SK-N-SH treated with all-trans-retinoic acid at 6 μM for 48 hours (cell line): Measurements from ENCODE around the gene PLPPR5.

Source experiments
- ATAC-seq: fragments of 200-7000 bp; cut with Tn5 transposase; 3 replicates; pipeline ENCODE4 v1.9.1; 2020; ENCODE audit warnings: mild to moderate bottlenecking, moderate library complexity
- ARNTL ChIP-seq: fragments of 450-650 bp; formaldehyde crosslinking; IDR thresholded peaks from 2 replicates; pipeline ENCODE4 v1.5.0; 2020; ENCODE audit warnings: low read depth, mild to moderate bottlenecking, moderate library complexity, borderline replicate concordance
- BACH2 ChIP-seq: fragments of 250-450 bp; sonication (Bioruptor Pico); IDR thresholded peaks from 2 replicates; pipeline ENCODE4 v1.9.0; 2021; ENCODE audit warnings: mild to moderate bottlenecking, borderline replicate concordance
- CSDC2 ChIP-seq: fragments of 250-450 bp; sonication (Bioruptor Pico); IDR thresholded peaks from 2 replicates; pipeline ENCODE4 v1.5.0; 2020; ENCODE audit warnings: mild to moderate bottlenecking, moderate library complexity
- CSRNP3 ChIP-seq: fragments of 250-450 bp; sonication (Bioruptor Pico); IDR thresholded peaks from 2 replicates; pipeline ENCODE4 v1.5.1; 2021; ENCODE audit warnings: mild to moderate bottlenecking, moderate library complexity
- ESRRG ChIP-seq: fragments of 250-450 bp; sonication (Bioruptor Pico); IDR thresholded peaks from 2 replicates; pipeline ENCODE4 v1.6.1; 2021; ENCODE audit warnings: mild to moderate bottlenecking
- GLIS3 ChIP-seq: fragments of 250-450 bp; sonication (Bioruptor Pico); IDR thresholded peaks from 2 replicates; pipeline ENCODE4 v1.5.0; 2020; ENCODE audit warnings: mild to moderate bottlenecking, moderate library complexity
- ISL1 ChIP-seq: fragments of 250-450 bp; sonication (Bioruptor Pico); IDR thresholded peaks from 2 replicates; pipeline ENCODE4 v2.1.2; 2022; ENCODE audit warnings: mild to moderate bottlenecking, moderate library complexity
- OSR1 ChIP-seq: fragments of 250-450 bp; sonication (Bioruptor Pico); IDR thresholded peaks from 2 replicates; pipeline ENCODE4 v1.8.0; 2022; ENCODE audit warnings: moderate library complexity, mild to moderate bottlenecking, inconsistent platforms
- PATZ1 ChIP-seq: fragments of 250-450 bp; sonication (Bioruptor Pico); IDR thresholded peaks from 2 replicates; pipeline ENCODE4 v1.8.0; 2020; ENCODE audit warnings: mild to moderate bottlenecking, moderate library complexity, borderline replicate concordance
- PPARA ChIP-seq: fragments of 250-450 bp; sonication (Bioruptor Pico); IDR thresholded peaks from 2 replicates; pipeline ENCODE4 v1.5.0; 2020; ENCODE audit warnings: mild to moderate bottlenecking, borderline replicate concordance
- SNAI2 ChIP-seq: fragments of 250-450 bp; sonication (Bioruptor Pico); IDR thresholded peaks from 2 replicates; pipeline ENCODE4 v1.5.0; 2020; ENCODE audit warnings: mild to moderate bottlenecking, moderate library complexity
- TCF4 ChIP-seq: fragments of 250-450 bp; sonication (Bioruptor Pico); IDR thresholded peaks from 2 replicates; pipeline ENCODE4 v1.8.0; 2021; ENCODE audit warnings: mild to moderate bottlenecking, moderate library complexity, borderline replicate concordance
- TOX ChIP-seq: fragments of 250-450 bp; sonication (Bioruptor Pico); IDR thresholded peaks from 2 replicates; pipeline ENCODE4 v1.8.0; 2021; ENCODE audit warnings: mild to moderate bottlenecking, moderate library complexity, borderline replicate concordance
- ZC3H10 ChIP-seq: fragments of 250-450 bp; sonication (Bioruptor Pico); IDR thresholded peaks from 2 replicates; pipeline ENCODE4 v1.5.1; 2021; ENCODE audit warnings: mild to moderate bottlenecking, moderate library complexity
- ZFP3 ChIP-seq: fragments of 250-450 bp; sonication (Bioruptor Pico); IDR thresholded peaks from 2 replicates; pipeline ENCODE4 v1.5.0; 2020; ENCODE audit warnings: mild to moderate bottlenecking, moderate library complexity
- ZFP30 ChIP-seq: fragments of 450-650 bp; formaldehyde crosslinking; IDR thresholded peaks from 2 replicates; pipeline ENCODE4 v1.5.0; 2022; ENCODE audit warnings: mild to moderate bottlenecking, moderate library complexity
- ZNF565 ChIP-seq: fragments of 450-650 bp; formaldehyde crosslinking; conservative IDR thresholded peaks from 2 replicates; pipeline ENCODE4 v1.5.0; 2020; ENCODE audit warnings: low read depth, mild to moderate bottlenecking, moderate library complexity
- ZNF70 ChIP-seq: fragments of 450-650 bp; formaldehyde crosslinking; IDR thresholded peaks from 2 replicates; pipeline ENCODE4 v1.5.0; 2020; ENCODE audit warnings: mild to moderate bottlenecking, moderate library complexity
- ZNF8 ChIP-seq: fragments of 450-650 bp; formaldehyde crosslinking; IDR thresholded peaks from 2 replicates; pipeline ENCODE4 v1.5.0; 2020; ENCODE audit warnings: mild to moderate bottlenecking, moderate library complexity
- TF ChIP-seq, protein P1 (sequence below): fragments of 250-450 bp; sonication (Bioruptor Pico); IDR thresholded peaks from 2 replicates; pipeline ENCODE4 v1.8.0; 2021; ENCODE audit warnings: low read depth, mild to moderate bottlenecking, moderate library complexity, borderline replicate concordance
- TF ChIP-seq, protein P2 (sequence below): fragments of 250-450 bp; sonication (Bioruptor Pico); IDR thresholded peaks from 2 replicates; pipeline ENCODE4 v1.5.1; 2020; ENCODE audit warnings: low read depth, mild to moderate bottlenecking, moderate library complexity

PLPPR5 gene

GRCh38 chr1:98989556-98989907 is 15.1 kb downstream of the PLPPR5 start:
- no peak for ATAC-seq
- TF ChIP-seq ESRRG (CRISPR knock-in tag), result no peak
- TF ChIP-seq PPARA (CRISPR knock-in tag), result no peak
- TF ChIP-seq TCF4 (CRISPR knock-in tag), result no peak
- TF ChIP-seq, protein P1, sequence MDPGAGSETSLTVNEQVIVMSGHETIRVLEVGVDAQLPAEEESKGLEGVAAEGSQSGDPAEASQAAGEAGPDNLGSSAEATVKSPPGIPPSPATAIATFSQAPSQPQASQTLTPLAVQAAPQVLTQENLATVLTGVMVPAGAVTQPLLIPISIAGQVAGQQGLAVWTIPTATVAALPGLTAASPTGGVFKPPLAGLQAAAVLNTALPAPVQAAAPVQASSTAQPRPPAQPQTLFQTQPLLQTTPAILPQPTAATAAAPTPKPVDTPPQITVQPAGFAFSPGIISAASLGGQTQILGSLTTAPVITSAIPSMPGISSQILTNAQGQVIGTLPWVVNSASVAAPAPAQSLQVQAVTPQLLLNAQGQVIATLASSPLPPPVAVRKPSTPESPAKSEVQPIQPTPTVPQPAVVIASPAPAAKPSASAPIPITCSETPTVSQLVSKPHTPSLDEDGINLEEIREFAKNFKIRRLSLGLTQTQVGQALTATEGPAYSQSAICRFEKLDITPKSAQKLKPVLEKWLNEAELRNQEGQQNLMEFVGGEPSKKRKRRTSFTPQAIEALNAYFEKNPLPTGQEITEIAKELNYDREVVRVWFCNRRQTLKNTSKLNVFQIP, result no peak
- no peak for TF ChIP-seq ZNF8 (CRISPR knock-in tag)
- no peak for TF ChIP-seq PATZ1 (CRISPR knock-in tag)
- TF ChIP-seq CSDC2 (CRISPR knock-in tag), result no peak
- no peak for TF ChIP-seq SNAI2 (CRISPR knock-in tag)
- TF ChIP-seq BACH2 (CRISPR knock-in tag), result no peak
- no peak for TF ChIP-seq ARNTL

DNA sequence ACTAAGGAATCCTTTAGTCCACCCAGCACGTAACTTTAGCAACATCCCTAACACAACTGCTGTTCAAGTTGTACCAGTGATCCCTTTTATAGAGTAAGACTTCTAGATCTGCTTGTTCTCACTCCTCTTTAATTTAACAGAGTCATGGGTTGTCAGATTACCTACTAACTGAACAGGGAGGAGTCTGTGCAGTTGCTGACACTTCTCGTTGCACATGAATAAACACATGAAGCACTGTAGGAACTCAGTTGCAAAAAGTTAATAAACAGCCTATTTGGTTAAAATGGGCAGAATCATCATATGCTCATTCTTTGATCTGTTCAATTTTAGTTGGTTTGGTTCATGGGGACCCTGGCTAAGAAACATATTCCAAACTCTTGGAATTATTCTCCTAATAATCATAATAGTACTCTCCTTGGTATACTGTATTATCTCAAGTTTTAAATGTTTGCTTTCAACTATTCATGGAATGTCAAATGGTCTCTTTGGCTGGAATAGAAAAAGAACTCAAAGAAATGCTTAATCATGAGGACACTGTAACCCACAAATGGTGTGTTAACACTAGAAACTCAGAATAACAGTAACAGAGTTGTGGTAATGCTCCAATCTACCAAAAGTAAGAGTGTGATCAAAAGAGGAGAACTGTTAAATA is 15.6 kb downstream of the PLPPR5 start:
- TF ChIP-seq TOX (CRISPR knock-in tag) (no peak), ZNF565 (CRISPR knock-in tag) (no peak), ISL1 (CRISPR knock-in tag) (peak; percentile 18; the same call in 1 of the 2 replicates)
- ATAC-seq, result no peak

DNA sequence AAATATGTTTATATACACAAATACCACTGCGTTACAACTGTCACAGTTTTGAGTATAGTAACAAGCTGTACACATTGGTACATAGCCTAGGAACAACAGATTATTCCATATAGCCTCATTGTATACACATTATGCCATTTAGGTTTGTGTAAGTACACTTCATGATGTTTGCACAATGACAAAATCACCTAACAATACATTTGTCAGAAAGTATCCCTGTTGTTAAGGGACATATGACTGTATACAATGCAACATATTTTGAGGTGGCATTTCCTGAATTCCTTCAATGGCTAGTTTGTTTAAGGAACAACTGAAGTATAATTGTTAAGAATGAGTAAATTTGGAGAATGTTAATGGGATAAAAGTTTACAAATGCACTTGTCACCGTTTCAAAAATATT is 19.0 kb downstream of the PLPPR5 start:
- TF ChIP-seq TCF4 (CRISPR knock-in tag), result no peak
- no peak for TF ChIP-seq PATZ1 (CRISPR knock-in tag)
- TF ChIP-seq GLIS3 (CRISPR knock-in tag), result no peak
- no peak for TF ChIP-seq ZNF565 (CRISPR knock-in tag)
- no peak for TF ChIP-seq ZNF70 (CRISPR knock-in tag)
- TF ChIP-seq BACH2 (CRISPR knock-in tag), result no peak
- TF ChIP-seq ISL1 (CRISPR knock-in tag), result no peak
- ATAC-seq, result no peak

DNA sequence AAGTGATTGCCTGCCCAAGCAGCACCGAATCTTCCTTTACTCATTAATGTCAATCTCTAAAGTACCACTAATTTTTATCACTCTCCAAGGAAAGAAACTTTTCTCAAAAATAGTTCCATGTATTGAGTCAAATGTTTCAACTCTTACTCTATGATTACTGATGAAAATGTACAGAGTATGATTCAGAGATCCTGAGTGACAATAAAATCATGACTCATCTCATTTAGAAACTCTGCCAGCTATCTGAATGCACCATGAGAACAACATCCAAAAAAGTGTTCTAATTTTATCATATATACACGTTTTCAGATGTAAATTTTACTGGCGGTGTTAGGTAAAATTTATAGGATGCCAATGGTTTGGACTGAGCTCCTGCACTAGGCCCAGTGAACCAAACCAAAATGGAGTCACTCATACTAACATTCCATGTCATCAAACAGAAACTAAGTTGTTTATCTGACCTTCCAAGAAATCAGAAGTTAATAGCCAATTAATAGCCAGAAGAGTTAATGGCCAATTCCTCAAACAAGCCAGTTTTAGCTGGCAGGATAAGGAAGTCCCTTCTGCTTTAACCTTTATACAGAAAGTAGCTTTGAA is 22.6 kb downstream of the PLPPR5 start:
- ATAC-seq, result peak; percentile 82
- peak; percentile 97 for TF ChIP-seq CSDC2 (CRISPR knock-in tag)
- peak; percentile 22; the same call in 1 of the 2 replicates for TF ChIP-seq TOX (CRISPR knock-in tag)
- no peak for TF ChIP-seq ZNF8 (CRISPR knock-in tag)
- TF ChIP-seq ARNTL, result no peak
- TF ChIP-seq SNAI2 (CRISPR knock-in tag), result peak; percentile 90
- TF ChIP-seq, protein P2, sequence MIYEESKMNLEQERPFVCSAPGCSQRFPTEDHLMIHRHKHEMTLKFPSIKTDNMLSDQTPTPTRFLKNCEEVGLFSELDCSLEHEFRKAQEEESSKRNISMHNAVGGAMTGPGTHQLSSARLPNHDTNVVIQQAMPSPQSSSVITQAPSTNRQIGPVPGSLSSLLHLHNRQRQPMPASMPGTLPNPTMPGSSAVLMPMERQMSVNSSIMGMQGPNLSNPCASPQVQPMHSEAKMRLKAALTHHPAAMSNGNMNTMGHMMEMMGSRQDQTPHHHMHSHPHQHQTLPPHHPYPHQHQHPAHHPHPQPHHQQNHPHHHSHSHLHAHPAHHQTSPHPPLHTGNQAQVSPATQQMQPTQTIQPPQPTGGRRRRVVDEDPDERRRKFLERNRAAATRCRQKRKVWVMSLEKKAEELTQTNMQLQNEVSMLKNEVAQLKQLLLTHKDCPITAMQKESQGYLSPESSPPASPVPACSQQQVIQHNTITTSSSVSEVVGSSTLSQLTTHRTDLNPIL (CRISPR knock-in tag), result 0 out of 2 replicates have a peak, but pooled peaks have one; percentile 58
- no peak for TF ChIP-seq ZNF565 (CRISPR knock-in tag)
- TF ChIP-seq ZC3H10 (CRISPR knock-in tag), result 0 out of 2 replicates have a peak, but pooled peaks have one; percentile 48
- TF ChIP-seq ZFP3 (CRISPR knock-in tag), result peak; percentile 72; the same call in 1 of the 2 replicates
- no peak for TF ChIP-seq BACH2 (CRISPR knock-in tag)
- TF ChIP-seq OSR1, result peak; percentile 39; the same call in 1 of the 2 replicates
- TF ChIP-seq ISL1 (CRISPR knock-in tag), result no peak; the same call in 1 of the 2 replicates
- TF ChIP-seq ZFP30 (CRISPR knock-in tag), result no peak
- no peak for TF ChIP-seq TCF4 (CRISPR knock-in tag)
- no peak for TF ChIP-seq CSRNP3 (CRISPR knock-in tag)
